ENCODE results near the gene SCAPER. TPM values are rescaled to one million over a fixed set of nuclear protein-coding genes. Genes with fewer than 3 reads are reported as not detected.

The SCAPER gene
- total and polyA plus RNA-seq, 2 donors (not counting 1 experiment from before 2014, with no cell fraction given), result 8.3 to 61.6 TPM

- peaks cover 0 to 8% of the 10 kb centered on the region in 2 experiments for H3K36me3 ChIP-seq (replicated peaks in 1 of 2; ENCODE audit: control extremely low read depth in 1 of 2, control insufficient read depth in 1 of 2, extremely low read depth in 1 of 2, insufficient read depth in 2 of 2, low read length in 1 of 2)
- H3K27ac Mint-ChIP-seq, result no peak overlapping the region
- POLR2A ChIA-PET, result no interaction called here
- intact Hi-C loops (cut with micrococcal nuclease), result no loop called here
- peaks cover 33% of the 10 kb centered on the region for H3K4me1 Mint-ChIP-seq
- peaks cover 9% of the 10 kb centered on the region for H4K20me1 ChIP-seq (ENCODE audit: control insufficient read depth, insufficient read depth, low read length, poor library complexity, severe bottlenecking)
- H3K9me3 Mint-ChIP-seq (ENCODE audit: insufficient read depth), result peaks cover 8% of the 10 kb centered on the region
- H3K27ac ChIP-seq (ENCODE audit: low read length in 2 of 2), result no peak overlapping the region
- H3K4me3 Mint-ChIP-seq, result no peak overlapping the region
- H3K9me3 ChIP-seq (ENCODE audit: control extremely low read depth in 1 of 3, control insufficient read depth in 2 of 3, insufficient read depth in 1 of 3, low read length in 2 of 3), result peaks cover 0 to 5% (median 3%) of the 10 kb centered on the region in 3 donors
- no peak overlapping the region for H2AFZ ChIP-seq (ENCODE audit: insufficient read depth, low read depth, low read length, poor library complexity, severe bottlenecking)
- CTCF ChIA-PET, result interaction anchor here (0.7 kb wide), 1 partner anchor 651 kb away, joined by 3 read pairs; no protein-coding TSS in a partner anchor
- peaks cover 20% of the 10 kb centered on the region for H3K79me2 ChIP-seq (ENCODE audit: control insufficient read depth, insufficient read depth, low read length)
- no CpG with 5 or more reads among the region's 1 CpG for WGBS (ENCODE audit: insufficient coverage)
- DNase-seq, result no peak
- no peak for ATAC-seq (ENCODE audit: low read depth)
- no peak overlapping the region for H3K4me2 ChIP-seq (replicated peaks; ENCODE audit: low read depth, low read length, poor library complexity, severe bottlenecking)
- no peaks in the 10 kb centered on the region for H3K27me3 Mint-ChIP-seq
- H3K27me3 ChIP-seq (replicated peaks in 1 of 4; ENCODE audit: control extremely low read depth in 1 of 4, control insufficient read depth in 3 of 4, insufficient read depth in 4 of 4, low read length in 3 of 4), result no peaks in the 10 kb centered on the region
- H3K4me3 ChIP-seq (ENCODE audit: control extremely low read depth in 1 of 5, extremely low read depth in 1 of 5, insufficient read depth in 1 of 5, low read depth in 2 of 5, low read length in 4 of 5), result no peak overlapping the region
- no peak overlapping the region for H3K9ac ChIP-seq (ENCODE audit: low read length)
- H3K4me1 ChIP-seq (ENCODE audit: control insufficient read depth in 2 of 2, insufficient read depth in 2 of 2, low read length in 2 of 2), result peaks cover 0 to 11% of the 10 kb centered on the region in 2 donors
- TF ChIP-seq CTCF (IDR thresholded peaks at IDR 0.05) (no peak), EZH2 (IDR thresholded peaks at IDR 0.05; ENCODE audit: borderline replicate concordance, insufficient read depth, low read depth, low read length, poor library complexity, severe bottlenecking) (no peak)
These were observed 58.4 kb downstream of the SCAPER start for GRCh38 chr15:76846782-76847181.

DNA sequence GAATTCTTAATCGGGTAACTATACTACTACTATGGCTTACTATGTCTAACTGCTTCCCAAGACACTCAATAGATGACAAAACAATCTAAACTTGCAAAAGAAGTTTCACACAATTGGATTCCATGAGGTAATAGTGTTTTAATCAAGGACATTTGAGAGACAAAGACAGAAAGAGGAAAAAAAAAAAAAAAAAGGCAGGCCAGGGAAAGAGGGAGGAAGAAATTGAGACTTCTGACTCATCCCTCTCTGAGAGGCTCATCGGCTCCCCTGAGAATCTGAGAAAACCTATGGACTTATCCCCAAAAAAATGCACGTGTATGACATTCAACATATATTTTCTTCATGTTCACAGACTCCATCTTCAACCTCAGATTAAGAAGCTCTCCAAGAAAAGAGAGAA lies 61.0 kb downstream of the SCAPER start:
- DNase-seq, result no peak
- no peaks in the 10 kb centered on the region for H3K9me3 ChIP-seq (ENCODE audit: control extremely low read depth in 1 of 3, control insufficient read depth in 2 of 3, insufficient read depth in 1 of 3, low read length in 2 of 3)
- H3K27ac ChIP-seq (ENCODE audit: low read length in 2 of 2), result no peak overlapping the region
- Mint-ChIP-seq H3K4me3 (no peak overlapping the region), H3K4me1 (peaks cover 33% of the 10 kb centered on the region), H3K9me3 (ENCODE audit: insufficient read depth) (no peaks in the 10 kb centered on the region), H3K27ac (no peak overlapping the region), H3K27me3 (no peaks in the 10 kb centered on the region)
- peaks cover 3% of the 10 kb centered on the region for H3K79me2 ChIP-seq (ENCODE audit: control insufficient read depth, insufficient read depth, low read length)
- peaks cover 5% of the 10 kb centered on the region for H4K20me1 ChIP-seq (ENCODE audit: control insufficient read depth, insufficient read depth, low read length, poor library complexity, severe bottlenecking)
- H3K4me3 ChIP-seq (ENCODE audit: control extremely low read depth in 1 of 5, extremely low read depth in 1 of 5, insufficient read depth in 1 of 5, low read depth in 2 of 5, low read length in 4 of 5), result no peak overlapping the region
- H3K27me3 ChIP-seq (replicated peaks in 1 of 4; ENCODE audit: control extremely low read depth in 1 of 4, control insufficient read depth in 3 of 4, insufficient read depth in 4 of 4, low read length in 3 of 4), result no peaks in the 10 kb centered on the region
- H3K36me3 ChIP-seq (replicated peaks in 1 of 2; ENCODE audit: control extremely low read depth in 1 of 2, control insufficient read depth in 1 of 2, extremely low read depth in 1 of 2, insufficient read depth in 2 of 2, low read length in 1 of 2), result peaks cover 0 to 5% of the 10 kb centered on the region in 2 experiments
- TF ChIP-seq EZH2 (IDR thresholded peaks at IDR 0.05; ENCODE audit: borderline replicate concordance, insufficient read depth, low read depth, low read length, poor library complexity, severe bottlenecking) (no peak), CTCF (IDR thresholded peaks at IDR 0.05) (no peak)
- no peak overlapping the region for H3K9ac ChIP-seq (ENCODE audit: low read length)
- intact Hi-C loops (cut with micrococcal nuclease), result no loop called here
- H3K4me1 ChIP-seq (ENCODE audit: control insufficient read depth in 2 of 2, insufficient read depth in 2 of 2, low read length in 2 of 2), result peaks cover 0 to 11% of the 10 kb centered on the region in 2 donors
- no peak for ATAC-seq (ENCODE audit: low read depth)
- ChIA-PET CTCF (interaction anchor here (1.2 kb wide), 1 partner anchor 24 kb away, joined by 3 read pairs; no protein-coding TSS in a partner anchor), POLR2A (no interaction called here)
- H3K4me2 ChIP-seq (replicated peaks; ENCODE audit: low read depth, low read length, poor library complexity, severe bottlenecking), result no peak overlapping the region
- WGBS (ENCODE audit: insufficient coverage), result no CpG with 5 or more reads among the region's 3 CpGs
- no peak overlapping the region for H2AFZ ChIP-seq (ENCODE audit: insufficient read depth, low read depth, low read length, poor library complexity, severe bottlenecking)
